A673 (cell line): Measurements from ENCODE around the gene TMEM178B.

Experiments used
- EZH2 ChIP-seq: fragments of 200-600 bp; sonication (generic); IDR thresholded peaks from 2 replicates; pipeline ENCODE4 v1.6.1; 2017; ENCODE audit warnings: borderline replicate concordance, low read depth, mild to moderate bottlenecking, mixed read lengths, antibody characterized with exemption, low read length; ENCODE audit not compliant: poor library complexity, severe bottlenecking
- TF ChIP-seq, protein P1 (sequence below): fragments of 300-800, 200-600 bp; sonication (generic); conservative IDR thresholded peaks from 2 replicates; pipeline ENCODE4 v1.5.1; 2017; ENCODE audit warnings: low read depth, mild to moderate bottlenecking, antibody characterized with exemption, low read length, moderate library complexity, mixed read lengths

DNA sequence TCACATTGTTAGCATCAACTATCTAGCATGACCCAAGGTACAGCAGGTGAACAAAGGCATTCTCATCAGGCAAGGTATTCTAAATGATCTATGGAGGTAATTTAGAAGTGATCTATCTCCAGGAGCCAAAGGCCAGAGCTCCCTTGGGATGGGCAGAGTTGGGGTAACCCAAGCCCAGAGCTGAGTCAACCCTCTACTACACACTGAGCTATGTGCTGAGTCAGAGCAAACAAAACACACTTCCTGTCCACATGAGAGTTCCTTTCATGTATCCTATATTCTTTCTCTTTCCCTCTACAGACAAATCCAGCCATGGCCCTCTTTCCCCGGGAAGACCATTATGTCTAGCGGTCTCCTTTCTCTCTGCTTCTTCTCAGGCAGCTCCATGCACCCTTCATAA, 409.2 kb downstream of the TMEM178B start:
- TF ChIP-seq, protein P1, sequence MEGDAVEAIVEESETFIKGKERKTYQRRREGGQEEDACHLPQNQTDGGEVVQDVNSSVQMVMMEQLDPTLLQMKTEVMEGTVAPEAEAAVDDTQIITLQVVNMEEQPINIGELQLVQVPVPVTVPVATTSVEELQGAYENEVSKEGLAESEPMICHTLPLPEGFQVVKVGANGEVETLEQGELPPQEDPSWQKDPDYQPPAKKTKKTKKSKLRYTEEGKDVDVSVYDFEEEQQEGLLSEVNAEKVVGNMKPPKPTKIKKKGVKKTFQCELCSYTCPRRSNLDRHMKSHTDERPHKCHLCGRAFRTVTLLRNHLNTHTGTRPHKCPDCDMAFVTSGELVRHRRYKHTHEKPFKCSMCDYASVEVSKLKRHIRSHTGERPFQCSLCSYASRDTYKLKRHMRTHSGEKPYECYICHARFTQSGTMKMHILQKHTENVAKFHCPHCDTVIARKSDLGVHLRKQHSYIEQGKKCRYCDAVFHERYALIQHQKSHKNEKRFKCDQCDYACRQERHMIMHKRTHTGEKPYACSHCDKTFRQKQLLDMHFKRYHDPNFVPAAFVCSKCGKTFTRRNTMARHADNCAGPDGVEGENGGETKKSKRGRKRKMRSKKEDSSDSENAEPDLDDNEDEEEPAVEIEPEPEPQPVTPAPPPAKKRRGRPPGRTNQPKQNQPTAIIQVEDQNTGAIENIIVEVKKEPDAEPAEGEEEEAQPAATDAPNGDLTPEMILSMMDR, result no peak
- no peak for TF ChIP-seq EZH2
